ENCODE results near the gene PTPA. TPM values are rescaled to one million over a fixed set of nuclear protein-coding genes. Genes with fewer than 3 reads are reported as not detected.

The PTPA gene
- total RNA-seq, 3 donors from 2014 or later (not counting 1 experiment from before 2014, with no cell fraction given), result 63.2 to 69.4 (median 64.9) TPM

DNA sequence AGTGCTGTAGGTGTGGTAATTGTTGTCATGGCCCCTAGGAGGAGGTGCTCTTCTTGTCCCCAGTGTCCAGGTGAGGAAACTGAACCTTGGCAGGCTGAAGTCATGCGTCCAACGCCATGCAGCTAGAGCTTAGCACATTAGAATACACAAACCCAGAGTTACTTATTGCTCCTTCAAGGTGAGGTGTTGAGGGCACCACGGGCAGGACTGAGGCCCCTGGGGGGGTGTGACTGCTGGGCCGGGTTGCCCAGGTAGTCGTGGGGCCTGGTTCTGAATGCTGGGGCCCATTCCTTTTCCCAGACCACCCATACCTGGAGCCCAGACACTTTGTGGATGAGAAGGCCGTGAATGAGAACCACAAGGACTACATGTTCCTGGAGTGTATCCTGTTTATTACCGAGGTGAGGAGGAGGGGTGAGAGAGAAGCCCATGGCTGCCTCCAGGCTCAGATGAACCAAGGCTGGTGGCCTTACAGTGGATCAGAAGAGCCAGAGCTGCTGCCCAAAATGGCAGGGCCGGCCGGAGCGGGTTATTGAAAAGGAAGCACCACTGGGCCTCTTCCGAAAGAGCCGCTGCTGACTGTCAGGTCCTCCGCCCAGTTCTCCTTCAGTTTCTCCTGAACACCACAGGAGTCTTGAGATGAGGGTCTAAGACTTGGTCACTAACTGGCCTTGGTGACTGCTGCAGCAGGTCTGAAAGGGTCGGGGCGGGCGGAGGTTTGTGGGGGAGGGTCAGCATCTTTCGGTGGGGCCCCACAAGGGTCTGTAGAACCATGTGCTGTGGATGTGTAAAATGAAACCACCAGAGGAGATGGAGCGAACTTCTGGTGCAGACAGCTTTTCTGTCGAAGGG lies 26.3 kb downstream of the PTPA start:
- TF ChIP-seq, protein P1, sequence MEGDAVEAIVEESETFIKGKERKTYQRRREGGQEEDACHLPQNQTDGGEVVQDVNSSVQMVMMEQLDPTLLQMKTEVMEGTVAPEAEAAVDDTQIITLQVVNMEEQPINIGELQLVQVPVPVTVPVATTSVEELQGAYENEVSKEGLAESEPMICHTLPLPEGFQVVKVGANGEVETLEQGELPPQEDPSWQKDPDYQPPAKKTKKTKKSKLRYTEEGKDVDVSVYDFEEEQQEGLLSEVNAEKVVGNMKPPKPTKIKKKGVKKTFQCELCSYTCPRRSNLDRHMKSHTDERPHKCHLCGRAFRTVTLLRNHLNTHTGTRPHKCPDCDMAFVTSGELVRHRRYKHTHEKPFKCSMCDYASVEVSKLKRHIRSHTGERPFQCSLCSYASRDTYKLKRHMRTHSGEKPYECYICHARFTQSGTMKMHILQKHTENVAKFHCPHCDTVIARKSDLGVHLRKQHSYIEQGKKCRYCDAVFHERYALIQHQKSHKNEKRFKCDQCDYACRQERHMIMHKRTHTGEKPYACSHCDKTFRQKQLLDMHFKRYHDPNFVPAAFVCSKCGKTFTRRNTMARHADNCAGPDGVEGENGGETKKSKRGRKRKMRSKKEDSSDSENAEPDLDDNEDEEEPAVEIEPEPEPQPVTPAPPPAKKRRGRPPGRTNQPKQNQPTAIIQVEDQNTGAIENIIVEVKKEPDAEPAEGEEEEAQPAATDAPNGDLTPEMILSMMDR (IDR thresholded peaks at IDR 0.05), result no peak
- Mint-ChIP-seq H3K4me3 (no peak overlapping the region), H3K27ac (no peak overlapping the region), H3K4me1 (peaks cover 14 to 31% of the 10 kb centered on the region in 2 donors), H3K9me3 (no peaks in the 10 kb centered on the region), H3K36me3 (no peaks in the 10 kb centered on the region), H3K27me3 (ENCODE audit: low read depth in 2 of 2) (no peaks in the 10 kb centered on the region)
- no peaks in the 10 kb centered on the region for H3K27me3 ChIP-seq (ENCODE audit: control insufficient read depth, insufficient read depth, low read length)
- H3K4me3 ChIP-seq (ENCODE audit: low read length), result no peak overlapping the region
- intact Hi-C loops (cut with micrococcal nuclease), result no loop called here
- ATAC-seq, result no peak
- H3K4me1 ChIP-seq (ENCODE audit: control insufficient read depth, insufficient read depth, low read length), result peaks cover 32% of the 10 kb centered on the region
- H3K27ac ChIP-seq (ENCODE audit: low read length), result no peak overlapping the region
- peaks cover 28% of the 10 kb centered on the region for H3K36me3 ChIP-seq (ENCODE audit: control insufficient read depth, insufficient read depth, low read length)
- 94% methylated on average over 19 of the region's 19 CpGs for WGBS (ENCODE audit: insufficient coverage)
- H3K9me3 ChIP-seq (ENCODE audit: control insufficient read depth, insufficient read depth, low read length), result no peaks in the 10 kb centered on the region
- no peak for DNase-seq

DNA sequence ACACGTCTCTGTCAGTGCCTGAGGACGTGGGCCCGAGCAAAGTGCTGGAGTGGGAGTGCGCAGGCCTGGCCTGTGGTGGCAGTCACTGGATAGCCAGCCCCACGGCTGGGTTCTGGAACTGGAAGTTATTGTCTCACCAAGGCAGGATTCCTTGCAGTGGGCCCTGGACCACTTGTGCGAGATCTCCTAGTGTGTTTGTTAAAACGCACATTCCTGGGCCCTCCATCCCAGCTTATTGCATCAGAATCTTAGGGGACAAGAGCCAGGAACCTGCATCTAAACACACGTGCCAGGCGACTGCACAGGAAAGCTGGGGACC lies 26.9 kb downstream of the PTPA start:
- Mint-ChIP-seq H3K9me3 (no peaks in the 10 kb centered on the region), H3K36me3 (no peaks in the 10 kb centered on the region), H3K4me1 (peaks cover 14 to 37% of the 10 kb centered on the region in 2 donors), H3K27ac (no peak overlapping the region), H3K4me3 (no peak overlapping the region), H3K27me3 (ENCODE audit: low read depth in 2 of 2) (no peaks in the 10 kb centered on the region)
- Histone ChIP-seq H3K27me3 (ENCODE audit: control insufficient read depth, insufficient read depth, low read length) (no peaks in the 10 kb centered on the region), H3K4me1 (ENCODE audit: control insufficient read depth, insufficient read depth, low read length) (peaks cover 35% of the 10 kb centered on the region), H3K36me3 (ENCODE audit: control insufficient read depth, insufficient read depth, low read length) (peaks cover 30% of the 10 kb centered on the region), H3K4me3 (ENCODE audit: low read length) (no peak overlapping the region), H3K9me3 (ENCODE audit: control insufficient read depth, insufficient read depth, low read length) (no peaks in the 10 kb centered on the region), H3K27ac (ENCODE audit: low read length) (no peak overlapping the region)
- DNase-seq (no peak), ATAC-seq (no peak)
- intact Hi-C loops (cut with micrococcal nuclease), result no loop called here
- TF ChIP-seq, protein P1 (IDR thresholded peaks at IDR 0.05), result no peak
- WGBS (ENCODE audit: insufficient coverage), result 93% methylated on average over 9 of the region's 9 CpGs

DNA sequence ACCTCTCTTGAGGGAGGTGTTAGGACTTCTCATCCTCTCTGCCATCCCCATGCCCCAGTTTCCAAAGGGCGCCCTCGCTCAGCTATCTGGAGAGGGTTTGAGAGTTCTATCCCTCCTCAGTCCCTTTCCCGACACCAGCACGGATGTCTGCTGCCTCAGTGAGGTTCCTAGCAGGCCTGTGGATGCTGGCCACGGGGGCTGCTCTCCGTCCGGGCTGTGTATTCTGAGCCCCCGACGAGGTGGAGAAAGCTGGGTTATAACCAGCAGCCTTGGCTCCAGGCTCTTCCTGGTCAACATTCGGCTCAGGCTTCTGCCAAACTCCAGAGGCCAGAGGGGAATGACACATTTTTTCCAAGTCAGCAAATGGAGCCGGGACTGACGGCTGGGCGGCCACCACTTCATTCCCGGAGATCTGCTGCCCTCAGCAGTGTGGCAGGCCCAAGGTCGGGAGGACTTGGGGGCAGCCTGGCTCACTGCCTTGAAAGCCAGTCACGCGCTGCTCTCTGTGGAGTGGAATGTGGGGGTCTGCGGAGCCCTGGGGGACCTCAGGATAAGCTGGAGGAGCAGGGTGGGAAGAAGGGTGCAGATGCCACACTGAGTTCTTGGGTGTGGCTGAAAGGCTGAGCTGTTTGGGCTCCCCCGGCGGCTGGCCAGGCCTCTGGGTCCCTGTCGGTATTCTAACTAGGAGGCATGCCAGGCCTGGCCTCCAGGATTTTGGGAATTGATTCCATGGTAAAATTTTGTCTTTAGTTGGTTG lies 27.4 kb downstream of the PTPA start:
- no peaks in the 10 kb centered on the region for H3K9me3 Mint-ChIP-seq
- intact Hi-C loops (cut with micrococcal nuclease), result loop anchor here (1.0 kb wide), 1 partner anchor 488 kb away; the partner anchor contains the start of gene NTMT1
- peaks cover 26% of the 10 kb centered on the region for H3K36me3 ChIP-seq (ENCODE audit: control insufficient read depth, insufficient read depth, low read length)

More for the DNA sequence above, 27.4 kb downstream of the PTPA start:
- Mint-ChIP-seq H3K4me3 (no peak overlapping the region), H3K27me3 (ENCODE audit: low read depth in 2 of 2) (no peaks in the 10 kb centered on the region), H3K36me3 (no peaks in the 10 kb centered on the region), H3K27ac (peak overlapping the region; percentile 91 to 93), H3K4me1 (peaks cover 14 to 39% of the 10 kb centered on the region in 2 donors)
- Histone ChIP-seq H3K9me3 (ENCODE audit: control insufficient read depth, insufficient read depth, low read length) (no peaks in the 10 kb centered on the region), H3K4me3 (ENCODE audit: low read length) (no peak overlapping the region), H3K27ac (ENCODE audit: low read length) (no peak overlapping the region), H3K27me3 (ENCODE audit: control insufficient read depth, insufficient read depth, low read length) (no peaks in the 10 kb centered on the region), H3K4me1 (ENCODE audit: control insufficient read depth, insufficient read depth, low read length) (peaks cover 35% of the 10 kb centered on the region)
- TF ChIP-seq, protein P1 (IDR thresholded peaks at IDR 0.05), result no peak
- DNase-seq, result no peak
- 85% methylated on average over 21 of the region's 21 CpGs for WGBS (ENCODE audit: insufficient coverage)
- ATAC-seq, result peak in 1 of 3 donors; percentile 2

Measured in natural killer cell (primary cell).